SW 1271 (cell line): ENCODE measurements around the gene UBE2K.
"Not testable (repeated sequence)": the region's sequence is repeated elsewhere in the genome, so short reads cannot be mapped to it uniquely, and the experiment has no call there.

Experiments used
- DNase-seq, 2 experiments: peaks; one replicate each; lab custom pipeline; 2025; lab: John Stamatoyannopoulos, UW

UBE2K gene

DNA sequence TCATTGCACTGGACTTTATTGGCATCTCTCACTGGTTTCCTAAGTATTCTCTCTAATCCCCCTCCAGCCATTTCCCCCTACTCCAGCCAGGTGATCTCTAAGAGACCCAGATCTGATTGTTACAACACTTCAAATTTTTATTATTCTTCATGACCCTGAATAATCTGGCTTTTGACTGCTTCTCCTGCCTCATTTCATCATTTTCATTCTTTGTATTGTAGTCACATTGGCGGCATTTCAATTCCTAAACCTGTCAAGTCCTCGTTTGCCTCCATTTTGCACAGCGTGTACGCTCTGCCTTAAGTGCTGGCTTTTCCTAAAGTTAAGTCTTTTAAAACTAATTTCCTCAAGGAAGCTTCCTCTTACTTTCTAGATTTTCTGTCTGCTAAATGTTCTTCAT is 31.6 kb downstream of the UBE2K start:
- DNase-seq = no peak

DNA sequence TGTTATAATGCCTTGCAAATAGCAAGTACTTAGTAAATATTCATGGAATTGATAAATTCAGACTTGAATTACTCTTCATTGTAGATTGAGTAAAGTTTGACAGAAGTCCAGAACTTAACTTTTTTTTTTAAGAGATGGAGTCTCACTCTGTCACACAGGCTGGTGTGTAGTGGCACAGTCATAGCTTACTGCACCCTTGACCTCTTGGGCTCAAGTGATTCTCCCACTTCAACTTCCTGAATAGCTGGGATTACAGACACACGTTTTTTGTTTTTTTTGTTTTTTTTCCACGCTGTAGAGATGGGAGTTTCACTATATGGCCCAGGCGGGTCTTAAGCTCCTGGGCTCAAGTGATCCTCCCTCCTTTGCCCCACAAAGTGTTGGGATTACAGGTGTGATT is 32.1 kb downstream of the UBE2K start:
- DNase-seq = peak in 1 of 2 experiments; percentile 35

DNA sequence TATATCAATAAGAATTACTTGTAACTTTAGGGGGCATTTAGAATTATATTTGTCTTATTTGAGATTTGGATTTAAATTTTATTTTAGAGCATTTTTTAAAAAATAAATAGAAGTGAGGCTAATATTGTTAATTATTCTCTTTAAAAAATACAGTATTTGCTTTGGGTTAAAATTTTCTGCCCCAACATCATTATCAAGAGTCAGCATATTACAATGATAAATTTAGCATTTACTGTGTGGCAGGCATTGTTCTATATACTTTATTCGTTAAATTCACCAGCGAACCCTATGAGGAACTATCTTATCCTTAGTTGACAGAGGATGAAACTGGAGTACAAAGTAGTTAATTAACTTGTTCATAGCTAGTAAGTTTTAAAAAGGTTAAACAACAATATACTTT is 34.0 kb downstream of the UBE2K start:
- DNase-seq = no peak

DNA sequence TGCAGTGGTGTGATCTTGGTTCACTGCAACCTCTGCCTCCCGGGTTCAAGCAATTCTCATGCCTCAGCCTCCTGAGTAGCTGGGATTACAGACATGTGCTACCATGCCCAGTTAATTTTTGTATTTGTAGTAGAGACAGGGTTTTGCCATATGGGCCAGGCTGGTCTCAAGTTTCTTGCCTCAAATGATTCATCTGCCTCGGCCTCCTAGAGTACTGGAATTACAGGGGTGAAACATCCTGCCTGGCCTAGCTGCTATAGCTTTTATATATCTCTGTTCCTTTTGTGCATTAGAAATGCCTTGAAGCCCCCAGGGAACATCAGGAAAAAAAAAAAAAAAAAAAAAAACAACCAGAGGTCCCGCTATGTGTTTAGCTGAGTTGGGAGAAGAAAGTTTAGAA is 34.8 kb downstream of the UBE2K start:
- DNase-seq = peak in 1 of 2 experiments; percentile 72

DNA sequence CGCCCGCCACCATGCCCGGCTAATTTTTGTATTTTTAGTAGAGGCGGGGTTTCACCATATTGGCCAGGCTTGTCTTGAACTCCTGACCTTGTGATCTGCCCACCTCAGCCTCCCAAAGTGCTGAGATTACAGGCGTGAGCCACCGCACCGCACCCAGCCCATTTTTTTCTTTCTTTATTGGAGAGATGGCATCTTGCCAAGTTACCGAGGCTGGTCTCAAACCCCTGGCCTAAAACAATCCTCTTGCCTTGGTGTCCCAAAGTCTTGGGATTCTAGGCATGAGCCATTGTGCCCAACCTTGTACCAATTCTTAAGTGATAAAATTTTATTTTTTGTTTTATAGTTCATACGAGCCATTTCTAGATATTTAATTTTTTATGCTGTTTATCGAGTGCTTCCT is 41.7 kb downstream of the UBE2K start:
- not testable (repeated sequence) for DNase-seq

DNA sequence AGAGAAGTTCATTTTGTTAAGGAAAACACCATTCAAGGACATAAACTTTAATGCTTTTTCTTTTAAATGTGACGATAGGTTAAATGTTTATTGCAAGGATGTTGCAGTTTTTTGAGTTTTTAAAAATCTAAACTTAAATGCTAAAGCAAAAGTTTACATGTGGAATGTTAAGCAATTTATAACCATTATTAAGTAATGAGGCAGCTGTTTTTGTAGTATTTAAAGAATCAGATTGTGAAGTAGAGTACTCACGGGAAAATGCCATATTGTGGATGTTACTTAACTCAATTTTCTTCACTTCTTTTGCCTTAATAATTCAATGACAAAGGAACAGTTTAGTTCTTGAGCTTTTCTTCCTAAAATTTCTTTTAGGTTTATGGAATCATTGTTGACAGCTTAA is 43.5 kb downstream of the UBE2K start:
- DNase-seq = no peak

DNA sequence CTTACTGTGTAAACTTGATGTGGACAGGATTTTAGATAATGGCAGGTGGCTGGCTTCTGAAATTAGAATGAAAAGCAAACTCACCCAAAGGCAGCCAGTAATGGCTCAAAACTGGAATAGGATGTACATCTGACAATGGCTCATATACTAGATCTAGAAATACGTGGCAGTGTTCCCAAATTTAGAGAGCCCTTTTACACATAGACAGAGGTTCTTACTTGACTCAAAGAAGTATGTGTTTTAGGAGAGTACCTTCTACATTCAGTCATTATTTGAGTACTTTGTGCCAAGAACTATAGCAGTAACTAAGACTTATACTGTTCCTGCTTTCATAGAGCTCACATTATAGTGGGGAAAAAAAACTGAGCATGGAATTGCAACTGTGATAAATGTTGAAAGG is 48.0 kb downstream of the UBE2K start:
- DNase-seq = no peak

DNA sequence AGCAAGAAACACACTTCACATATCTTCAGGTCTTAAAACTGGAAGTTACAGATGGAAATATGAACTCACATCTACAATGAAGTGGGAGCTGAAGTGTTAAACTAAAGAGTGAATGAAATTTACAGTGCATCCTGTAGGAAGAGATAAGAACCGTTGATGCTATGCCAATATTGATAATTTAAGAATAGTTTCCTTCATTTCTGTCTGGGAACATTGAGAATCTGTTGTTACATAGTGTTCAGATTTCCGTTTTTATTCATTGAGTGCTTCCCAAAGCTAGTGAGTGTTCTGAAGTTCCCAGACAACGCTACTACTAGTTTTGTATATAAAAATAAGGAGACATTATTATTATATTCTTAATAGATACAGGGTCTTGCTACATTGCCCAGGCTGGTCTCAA is 52.3 kb downstream of the UBE2K start:
- DNase-seq = no peak

DNA sequence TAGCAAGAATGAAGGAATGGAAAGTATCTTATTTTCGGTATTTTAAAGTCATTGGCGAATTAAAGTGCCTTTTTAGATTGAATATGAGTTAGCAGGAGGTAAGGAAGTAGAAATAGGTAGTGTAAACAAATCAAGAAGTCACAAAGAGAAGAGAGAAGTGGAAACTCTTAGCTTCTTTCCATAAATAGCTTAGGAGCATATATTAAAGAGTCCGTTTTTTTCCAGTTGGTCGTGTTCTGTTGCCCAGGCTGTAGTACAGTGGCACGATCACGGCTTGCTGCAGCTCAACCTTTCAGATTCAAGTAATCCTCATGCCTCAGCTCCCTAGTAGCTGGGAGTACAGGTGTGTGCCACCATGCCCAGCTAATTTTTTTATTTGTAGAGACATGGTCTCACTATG is 56.4 kb downstream of the UBE2K start:
- no peak for DNase-seq

DNA sequence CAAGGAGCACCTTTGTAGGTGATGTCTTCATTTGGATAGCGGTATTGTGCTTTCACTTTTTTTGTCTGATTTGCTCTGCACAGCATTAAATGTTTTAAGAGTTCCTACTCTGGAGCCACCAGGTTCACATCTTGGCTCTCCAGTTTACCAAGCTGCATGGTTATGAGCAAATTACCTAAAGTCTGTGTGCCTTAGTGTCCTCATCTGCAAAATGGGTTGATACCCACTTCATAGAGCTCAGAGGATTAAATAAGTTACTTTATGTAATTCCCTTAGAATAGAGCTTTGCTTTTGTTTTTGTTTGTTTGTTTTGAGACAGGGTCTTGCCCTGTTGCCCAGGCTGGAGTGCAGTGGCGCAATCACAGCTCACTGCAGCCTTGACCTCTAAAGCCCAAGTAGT is 58.2 kb downstream of the UBE2K start:
- DNase-seq = no peak

DNA sequence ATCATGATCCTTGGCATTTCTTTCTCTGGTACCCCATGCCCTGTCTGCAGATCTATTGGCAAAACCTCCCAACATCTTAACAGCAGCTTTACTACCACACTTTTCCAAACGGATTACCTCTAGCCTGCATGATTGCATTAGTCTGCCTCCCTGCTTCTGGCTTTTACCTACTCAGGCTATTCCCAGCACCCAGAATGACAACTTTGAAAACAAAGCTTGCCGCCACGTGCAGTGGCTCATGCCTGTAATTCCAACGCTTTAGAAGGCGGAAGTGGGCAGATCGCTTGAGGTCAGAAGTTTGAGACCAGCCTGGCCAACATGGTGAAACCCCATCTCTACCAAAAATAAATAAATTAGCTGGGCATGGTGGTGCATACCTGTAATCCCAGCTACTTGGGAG is 60.2 kb downstream of the UBE2K start:
- no peak for DNase-seq

DNA sequence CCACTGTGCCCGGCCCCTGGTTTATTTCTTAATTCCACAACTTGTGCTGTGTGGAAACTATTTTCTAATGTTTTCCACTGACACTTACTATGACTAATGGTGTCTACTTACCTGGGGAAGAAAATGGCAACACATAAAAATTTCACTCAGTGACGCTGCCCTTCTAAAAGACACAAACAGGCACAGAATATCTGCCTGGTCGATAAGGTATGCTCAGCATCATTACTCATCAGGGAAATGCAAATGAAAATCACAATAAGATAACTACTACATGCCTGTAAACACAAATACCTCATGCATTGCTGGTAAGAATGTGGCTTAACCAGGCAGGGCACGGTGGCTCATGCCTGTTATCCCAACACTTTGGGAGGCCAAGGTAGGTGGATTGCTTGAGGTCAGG is 61.6 kb downstream of the UBE2K start:
- no peak for DNase-seq

DNA sequence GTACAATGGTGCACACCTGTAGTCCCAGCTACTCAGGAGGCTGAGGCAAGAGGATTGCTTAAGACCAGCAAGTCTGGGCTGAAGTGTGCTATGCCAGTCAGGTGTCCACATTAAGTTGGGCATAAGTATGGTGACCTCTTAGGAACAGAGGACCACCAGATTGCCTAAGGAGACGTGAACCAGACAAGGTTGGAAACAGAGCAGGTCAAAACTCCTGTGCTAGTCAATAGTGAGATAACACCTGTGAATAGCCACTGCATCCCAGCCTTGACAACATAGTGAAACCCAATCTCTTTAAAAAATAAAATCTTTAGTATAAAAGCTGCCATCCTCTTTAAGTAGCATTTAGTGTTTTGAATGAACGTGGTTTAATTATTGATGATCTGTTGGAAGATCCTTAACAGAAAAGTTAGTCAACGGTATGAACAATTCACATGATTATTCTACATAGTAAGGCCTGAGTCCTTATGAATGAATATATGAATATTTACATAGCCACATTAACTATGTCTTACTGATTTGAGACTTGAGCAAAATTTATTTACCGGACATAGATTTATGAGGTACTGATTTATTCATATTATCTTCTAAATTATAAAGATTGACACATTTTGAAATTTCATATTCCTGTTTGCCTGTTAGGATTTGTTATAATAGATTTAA is 63.2 kb downstream of the UBE2K start:
- no peak for DNase-seq

DNA sequence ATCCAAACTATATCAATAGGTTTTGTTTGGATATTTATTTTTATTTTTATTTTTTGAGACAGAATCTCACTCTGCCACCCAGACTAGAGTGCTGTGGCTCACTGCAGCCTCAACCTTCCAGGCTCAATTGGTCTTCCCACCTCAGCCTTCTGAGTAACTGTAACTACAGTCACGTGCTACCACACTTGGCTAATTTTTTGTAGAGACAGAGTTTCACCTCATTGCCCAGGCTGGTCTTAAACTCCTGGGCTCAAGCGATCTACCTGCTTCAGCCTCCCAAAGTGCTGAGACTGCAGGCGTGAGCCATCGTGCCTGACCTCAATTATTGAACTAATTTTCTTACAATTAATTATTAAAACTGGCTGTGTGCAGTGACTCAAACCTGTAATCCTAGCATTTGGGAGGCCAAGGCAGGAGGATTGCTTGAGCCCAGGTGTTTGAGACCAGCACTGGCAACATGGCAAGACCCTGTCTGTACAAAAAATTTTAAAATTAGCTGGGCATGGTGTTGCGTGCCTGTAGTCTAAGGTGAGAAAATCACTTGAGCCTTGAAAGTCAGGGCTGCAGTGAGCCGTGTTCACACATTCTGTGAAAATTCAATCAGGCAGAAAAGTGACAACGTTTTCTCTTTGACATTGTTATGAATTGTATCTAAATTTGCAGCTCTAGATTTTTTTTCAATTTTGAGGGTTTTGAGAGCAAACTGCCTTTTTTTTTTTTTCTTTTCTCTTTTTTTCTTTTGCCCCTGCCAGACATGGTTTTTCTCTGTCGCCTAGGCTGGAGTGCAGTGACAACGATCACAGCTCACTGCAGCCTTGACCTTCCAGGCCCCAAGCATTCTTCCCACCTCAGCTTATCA is 66.0 kb downstream of the UBE2K start:
- no peak for DNase-seq

DNA sequence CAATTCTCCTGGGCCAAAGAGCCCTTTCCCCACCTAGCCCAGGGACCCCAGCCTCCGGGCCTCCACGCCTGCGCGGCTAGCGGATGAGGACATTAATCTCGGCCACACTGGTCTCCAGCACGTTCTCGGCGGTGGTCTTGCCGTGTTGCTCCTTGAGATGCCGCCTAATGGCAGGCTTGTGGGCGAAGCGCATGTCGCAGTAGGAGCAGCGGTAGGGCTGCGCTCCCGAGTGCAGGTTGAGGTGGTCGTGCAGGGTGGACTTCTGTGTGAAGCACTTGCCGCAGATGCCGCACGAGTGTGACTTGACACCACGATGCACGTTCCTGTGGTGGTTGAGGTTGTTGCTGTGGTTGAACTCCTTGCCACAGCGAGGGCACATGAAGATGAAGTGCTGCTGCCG is 72.1 kb downstream of the UBE2K start:
- no peak for DNase-seq

DNA sequence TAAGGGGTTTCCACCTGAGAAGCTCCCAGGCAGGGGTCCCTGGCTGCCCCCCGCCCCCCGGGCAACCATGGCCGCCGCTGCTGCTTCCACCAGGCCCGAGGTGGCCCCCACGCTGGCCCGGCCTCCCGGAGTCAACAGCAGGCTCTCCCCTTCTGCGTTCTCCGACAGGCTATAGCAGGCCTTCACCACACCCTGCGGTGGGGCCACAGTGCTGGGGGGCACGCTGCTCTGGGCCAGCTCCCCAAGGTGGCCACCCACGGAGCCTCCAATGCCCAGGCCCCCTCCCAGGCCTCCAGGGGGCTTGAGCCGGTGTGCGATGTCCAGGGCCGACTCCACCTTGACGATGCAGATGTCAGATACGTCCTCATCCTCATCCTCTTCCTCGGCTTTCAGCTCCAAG is 72.5 kb downstream of the UBE2K start:
- DNase-seq = no peak

DNA sequence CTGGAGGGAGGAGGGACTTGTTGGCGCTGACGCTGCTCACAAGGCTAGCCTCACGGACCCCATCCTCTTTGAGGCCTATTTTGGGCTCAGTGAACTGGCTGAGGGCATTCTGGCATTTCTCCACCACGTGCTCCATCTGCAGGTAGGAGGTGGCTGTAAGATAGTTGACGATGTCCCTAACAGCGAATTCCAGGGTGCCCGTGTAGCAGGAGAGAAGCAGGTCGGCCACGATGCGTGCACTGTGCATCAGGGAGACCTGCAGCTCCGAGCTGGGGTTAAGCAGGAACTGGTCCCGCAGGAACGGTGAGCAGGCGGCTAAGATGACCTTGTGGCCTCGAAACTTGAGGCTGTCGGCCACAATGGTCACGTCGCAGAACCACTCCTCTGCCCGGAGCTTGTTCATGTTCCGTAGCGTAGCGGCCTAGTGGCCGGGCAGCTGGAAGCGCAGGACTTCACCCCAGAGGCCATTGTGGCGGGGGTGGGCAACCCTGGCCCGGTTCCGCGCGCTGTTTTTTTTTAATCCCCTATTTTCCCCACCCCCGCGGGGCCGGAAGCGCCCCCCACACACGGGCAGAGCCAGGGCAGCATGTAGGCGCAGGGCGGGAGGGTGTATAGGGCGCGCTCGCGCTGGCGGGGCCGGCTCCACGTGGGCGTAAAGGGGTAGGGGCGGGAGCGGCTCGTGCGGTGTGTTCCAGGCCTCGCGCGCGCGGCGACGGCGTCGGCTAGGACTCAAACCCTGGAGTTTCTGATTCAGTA is 73.2 kb downstream of the UBE2K start:
- DNase-seq = no peak

DNA sequence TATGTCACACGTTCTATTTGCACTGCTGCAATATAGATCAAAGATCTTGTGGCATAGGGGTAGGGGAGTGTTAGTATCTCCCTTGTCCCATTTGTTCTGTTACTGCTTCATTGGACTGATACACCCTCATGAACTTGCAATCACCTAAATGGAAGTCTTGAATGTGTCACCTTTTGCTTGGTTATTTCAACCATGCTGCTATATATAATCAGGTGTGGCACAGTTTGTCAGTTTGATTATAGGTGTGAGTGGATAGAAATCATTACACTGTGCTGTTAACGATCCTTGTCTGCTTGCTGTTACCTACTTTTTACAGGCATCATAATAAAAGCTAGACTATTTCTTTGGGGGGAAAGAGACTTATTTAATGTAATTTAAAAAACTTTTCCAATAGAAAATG is 84.1 kb downstream of the UBE2K start:
- DNase-seq = not testable (repeated sequence)

DNA sequence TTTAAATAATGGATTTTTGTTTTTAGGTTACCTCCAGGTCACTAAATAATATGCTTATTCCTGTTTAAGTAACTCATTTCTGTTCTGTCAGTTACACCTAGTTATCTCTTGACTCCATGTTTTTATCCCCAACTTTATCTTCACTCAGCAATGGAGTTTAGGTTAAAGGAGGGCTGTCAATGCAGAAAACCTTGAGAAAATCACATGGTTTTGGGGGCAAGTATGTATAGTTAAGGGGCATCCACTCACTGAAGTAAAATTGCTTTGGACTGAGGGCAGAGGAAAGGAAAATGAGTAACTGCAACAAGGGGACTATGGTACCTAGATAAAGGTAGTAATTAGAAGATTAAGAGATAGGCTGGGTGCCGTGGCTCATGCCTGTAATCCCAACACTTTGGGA is 87.1 kb downstream of the UBE2K start:
- DNase-seq = no peak

DNA sequence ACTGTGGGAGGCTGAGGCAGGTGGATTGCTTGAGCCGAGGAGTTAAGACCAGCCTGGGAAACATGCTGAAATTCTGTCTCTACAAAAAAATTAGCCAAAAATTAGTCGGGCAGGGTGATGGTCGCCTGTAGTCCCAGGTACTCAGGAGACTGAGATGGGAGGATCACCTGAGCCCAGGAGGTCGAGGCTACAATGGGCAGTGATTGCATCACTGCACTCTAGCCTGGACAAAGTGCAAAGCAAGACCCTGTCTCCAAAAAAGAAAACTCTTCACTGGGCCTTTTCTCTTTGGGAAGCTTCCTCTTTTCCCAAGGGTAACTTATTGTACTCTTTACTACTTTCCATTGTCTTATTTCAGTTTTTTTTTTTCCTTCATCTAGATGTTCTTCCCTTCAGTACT is 88.9 kb downstream of the UBE2K start:
- DNase-seq = no peak

DNA sequence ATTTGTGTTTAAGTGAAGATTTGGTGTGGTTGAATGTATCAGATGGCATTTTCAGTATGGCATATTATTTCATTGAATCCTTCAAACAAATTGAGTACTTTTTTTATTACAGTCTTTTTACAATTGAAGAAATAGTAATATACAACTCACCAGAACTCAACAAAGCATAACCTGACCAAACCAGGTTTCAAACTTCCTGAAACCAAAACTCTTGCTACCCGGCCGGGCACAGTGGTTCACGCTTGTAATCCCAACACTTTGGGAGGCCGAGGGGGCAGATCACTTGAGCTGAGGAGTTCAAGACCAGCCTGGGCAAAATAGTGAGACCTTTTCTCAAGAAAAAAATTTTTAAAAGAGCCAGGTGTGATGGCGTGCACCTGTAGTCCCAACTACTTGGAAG is 94.2 kb downstream of the UBE2K start:
- DNase-seq = no peak

DNA sequence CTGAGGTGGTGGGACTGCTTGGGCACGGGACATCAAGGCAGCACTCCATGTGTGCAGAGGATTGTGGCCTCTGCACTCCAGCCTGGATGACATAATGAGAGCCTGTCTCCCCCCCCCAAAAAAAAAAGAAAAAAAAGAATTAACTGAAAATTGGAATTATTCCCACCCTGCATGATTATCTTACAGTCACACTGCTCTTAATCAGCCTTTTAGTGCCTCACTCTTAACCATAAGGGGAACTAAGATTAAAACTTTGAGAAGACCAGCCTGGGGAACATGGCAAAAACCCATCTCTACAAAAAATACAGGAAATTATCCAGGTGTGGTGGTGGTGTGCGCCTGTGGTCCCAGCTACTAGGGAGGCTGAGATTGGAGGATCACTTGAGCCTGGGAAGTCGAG is 94.6 kb downstream of the UBE2K start:
- no peak for DNase-seq

DNA sequence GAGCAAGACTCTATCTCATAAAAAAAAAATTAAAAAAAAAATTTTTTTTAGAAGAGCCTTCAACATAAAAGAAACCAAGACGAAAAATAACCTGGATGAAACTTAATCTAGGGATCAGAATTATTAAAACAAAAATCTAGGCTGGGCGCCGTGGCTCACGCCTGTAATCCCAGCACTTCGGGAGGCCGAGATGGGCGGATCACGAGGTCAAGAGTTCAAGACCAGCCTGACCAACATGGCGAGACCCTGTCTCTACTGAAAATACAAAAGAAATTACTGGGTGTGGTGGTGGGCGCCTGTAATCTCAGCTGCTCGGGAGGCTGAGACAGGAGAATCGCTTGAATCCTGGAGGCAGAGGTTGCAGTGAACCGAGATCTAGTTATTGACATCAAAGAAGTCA is 95.0 kb downstream of the UBE2K start:
- not testable (repeated sequence) for DNase-seq
